Left lung (tissue), 10 donors: ENCODE data around the gene TACC2. TPM values are rescaled to one million over a fixed set of nuclear protein-coding genes. Genes with fewer than 3 reads are reported as not detected.

ENCODE experiments used
- ATAC-seq: fragments of 200-7000 bp; cut with Tn5 transposase; one replicate; pipeline ENCODE4 v1.9.1; 2020; ENCODE audit warnings: moderate library complexity
- DNase-seq, 4 donors: peaks; one replicate each; pipeline ENCODE4 v3.0.0-alpha.2; 2013 to 2020
- H3K27ac ChIP-seq, 2 donors: fragments of 200-600 bp; sonication (generic) in 1 of 2; one replicate each; pipeline versions ENCODE4 v1.5.0 to v1.8.0; 2020 to 2021
- H3K27me3 ChIP-seq, 2 donors: fragments of 200-600 bp; sonication (generic) in 1 of 2; one replicate each; pipeline versions ENCODE4 v1.5.0 to v1.8.0; 2020 to 2021
- H3K36me3 ChIP-seq, 2 donors: fragments of 200-600 bp; sonication (generic) in 1 of 2; one replicate each; pipeline versions ENCODE4 v1.5.0 to v1.8.0; 2020 to 2021
- H3K4me1 ChIP-seq, 2 donors: fragments of 200-600 bp; one replicate each; pipeline ENCODE4 v1.8.0; 2021
- H3K4me3 ChIP-seq, 2 donors: fragments of 200-600 bp; sonication (generic) in 1 of 2; one replicate each; pipeline versions ENCODE4 v1.5.0 to v1.8.0; 2020 to 2021; ENCODE audit warnings: mild to moderate bottlenecking in 1 of 2
- H3K9me3 ChIP-seq, 2 donors: fragments of 200-600 bp; sonication (generic) in 1 of 2; one replicate each; pipeline versions ENCODE4 v1.5.0 to v1.8.0; 2020 to 2021
- intact Hi-C, 2 donors: fragments of 100-400 bp; cut with DNase I; formaldehyde crosslinking; loops; one replicate each; pipeline versions ENCODE4 v1.11.2 to v1.14.2; 2022
- polyA plus RNA-seq, 6 donors: library from polyadenylated mRNA; unstranded; fragments of 120-200 nt; gene quantifications; one replicate each; pipeline ENCODE4 v1.2.1, GENCODE V29; 2013; ENCODE audit not compliant: insufficient read length in 6 of 6
- total RNA-seq, 2 donors: library from RNA; stranded (reverse); fragmentation: NEBNext Ultra II Directional; extraction: Animal tissue kit (Norgen Biotek cat#: 25700); gene quantifications; one replicate each; pipeline ENCODE4 v1.2.1, GENCODE V29; 2021
- TF ChIP-seq, protein P1 (sequence below), 2 donors: fragments of 200-600 bp; sonication (generic) in 1 of 2; IDR thresholded peaks; one replicate each; pipeline versions ENCODE4 v1.5.0 to v1.8.0; 2021; ENCODE audit warnings: antibody characterized with exemption in 2 of 2
- donor health status: DM: no; HTN: yes; CAD: no.
- donor health status: DM: no; HTN: no; CAD: no.

TACC2 gene
- total and polyA plus RNA-seq, 8 donors, result 21.0 to 193 (median 23.9) TPM

DNA sequence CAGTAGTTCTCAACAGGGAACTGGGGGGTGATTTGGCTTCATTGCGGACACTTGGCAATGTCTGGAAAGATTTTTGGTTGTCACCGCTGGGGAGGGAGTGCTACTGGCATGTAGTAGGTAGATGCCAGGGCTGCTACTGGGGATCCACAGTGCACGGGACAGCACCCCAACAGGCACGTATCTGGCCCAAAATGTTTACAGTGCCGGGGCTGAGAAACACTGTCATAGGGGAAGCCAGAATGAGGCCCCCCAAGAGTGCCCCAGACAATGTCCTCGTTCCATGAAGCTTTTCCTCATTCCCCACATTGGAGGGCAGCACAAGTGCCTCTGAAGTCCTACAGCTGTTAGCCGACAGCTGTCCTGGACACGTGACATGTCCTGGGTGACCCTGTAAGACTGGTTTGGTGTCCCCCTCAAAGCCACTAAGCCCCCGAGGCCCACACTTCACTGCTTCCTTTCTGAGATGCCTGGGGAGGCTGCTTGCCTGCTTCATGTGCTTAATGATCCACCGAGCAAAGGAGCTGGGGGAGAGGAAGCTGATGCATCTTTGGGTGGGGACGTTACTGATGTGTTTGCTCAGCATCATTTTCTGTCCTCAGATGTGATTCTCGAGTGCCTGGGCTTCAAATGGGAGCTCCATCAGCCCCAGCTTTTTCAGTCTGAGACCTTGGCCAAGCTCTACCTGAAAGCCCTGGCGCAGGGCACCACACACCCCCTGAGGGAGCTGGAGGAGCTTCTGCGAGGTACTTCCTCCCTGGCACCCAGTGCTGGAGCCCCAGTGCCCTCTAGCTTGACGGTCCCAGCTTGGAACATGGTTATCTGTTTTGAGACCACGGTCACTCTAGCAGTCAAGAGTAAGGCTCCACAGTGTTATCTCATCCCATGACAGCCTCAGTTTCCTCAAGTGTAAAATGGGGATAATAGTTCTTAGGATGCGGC lies 296.8 kb downstream of the TACC2 start:
- DNase-seq (peak in 2 of 4 donors; percentile 9 to 27), ATAC-seq (no peak)
- no peaks in the 10 kb centered on the region for H3K9me3 ChIP-seq
- TF ChIP-seq, protein P1, sequence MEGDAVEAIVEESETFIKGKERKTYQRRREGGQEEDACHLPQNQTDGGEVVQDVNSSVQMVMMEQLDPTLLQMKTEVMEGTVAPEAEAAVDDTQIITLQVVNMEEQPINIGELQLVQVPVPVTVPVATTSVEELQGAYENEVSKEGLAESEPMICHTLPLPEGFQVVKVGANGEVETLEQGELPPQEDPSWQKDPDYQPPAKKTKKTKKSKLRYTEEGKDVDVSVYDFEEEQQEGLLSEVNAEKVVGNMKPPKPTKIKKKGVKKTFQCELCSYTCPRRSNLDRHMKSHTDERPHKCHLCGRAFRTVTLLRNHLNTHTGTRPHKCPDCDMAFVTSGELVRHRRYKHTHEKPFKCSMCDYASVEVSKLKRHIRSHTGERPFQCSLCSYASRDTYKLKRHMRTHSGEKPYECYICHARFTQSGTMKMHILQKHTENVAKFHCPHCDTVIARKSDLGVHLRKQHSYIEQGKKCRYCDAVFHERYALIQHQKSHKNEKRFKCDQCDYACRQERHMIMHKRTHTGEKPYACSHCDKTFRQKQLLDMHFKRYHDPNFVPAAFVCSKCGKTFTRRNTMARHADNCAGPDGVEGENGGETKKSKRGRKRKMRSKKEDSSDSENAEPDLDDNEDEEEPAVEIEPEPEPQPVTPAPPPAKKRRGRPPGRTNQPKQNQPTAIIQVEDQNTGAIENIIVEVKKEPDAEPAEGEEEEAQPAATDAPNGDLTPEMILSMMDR (IDR thresholded peaks at IDR 0.05), result no peak
- no peaks in the 10 kb centered on the region for H3K27me3 ChIP-seq
- no peaks in the 10 kb centered on the region for H3K36me3 ChIP-seq
- intact Hi-C loops, result no loop called here
- no peak overlapping the region for H3K4me3 ChIP-seq
- no peak overlapping the region for H3K27ac ChIP-seq
- H3K4me1 ChIP-seq, result peaks cover 0 to 3% of the 10 kb centered on the region in 2 donors

DNA sequence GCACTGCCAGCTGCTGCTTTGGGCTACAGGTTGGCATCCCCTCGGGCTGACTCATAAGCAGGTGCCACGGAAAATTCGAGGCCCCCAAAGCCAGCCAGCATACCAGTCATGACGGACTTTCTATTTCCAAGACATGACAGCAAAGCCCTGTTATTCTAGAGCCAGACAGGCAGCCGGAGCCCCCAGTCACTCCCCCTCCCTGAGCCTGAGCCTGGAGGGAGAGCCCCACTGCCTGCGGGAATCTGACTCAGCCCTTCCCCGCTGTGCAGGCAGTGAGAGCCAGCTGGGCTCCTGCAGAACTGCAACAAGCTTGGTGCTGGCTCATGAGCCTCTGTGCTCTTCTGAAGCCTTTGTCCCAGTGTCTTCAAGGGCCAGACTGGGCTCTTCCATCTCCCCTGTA lies 297.9 kb downstream of the TACC2 start:
- no peaks in the 10 kb centered on the region for H3K27me3 ChIP-seq
- peaks cover 0 to 3% of the 10 kb centered on the region in 2 donors for H3K4me1 ChIP-seq
- intact Hi-C loops, result no loop called here
- H3K36me3 ChIP-seq, result no peaks in the 10 kb centered on the region
- H3K27ac ChIP-seq, result no peak overlapping the region
- no peaks in the 10 kb centered on the region for H3K9me3 ChIP-seq
- no peak overlapping the region for H3K4me3 ChIP-seq
- DNase-seq (peak in 1 of 4 donors; percentile 33), ATAC-seq (peak; percentile 70)
- TF ChIP-seq, protein P1 (IDR thresholded peaks at IDR 0.05), result no peak

DNA sequence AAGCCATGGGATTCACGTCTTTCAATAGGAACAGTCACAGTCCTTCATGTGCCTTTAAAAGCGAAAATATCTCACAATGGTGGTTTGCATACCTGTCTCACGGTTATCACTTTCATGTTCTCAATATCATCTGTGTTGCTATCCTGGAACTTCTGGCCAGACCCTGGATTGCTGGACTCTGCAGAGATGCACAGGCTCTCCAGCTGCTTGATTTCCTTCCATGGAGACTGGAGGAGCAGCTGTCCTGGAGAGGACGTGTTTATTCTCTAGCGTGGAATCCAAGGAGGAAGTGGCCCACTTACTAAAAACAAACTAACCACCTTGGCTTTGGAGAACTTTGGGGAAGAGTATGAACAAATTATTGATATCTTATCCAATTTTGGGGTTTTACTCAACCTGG lies 298.6 kb downstream of the TACC2 start:
- no peaks in the 10 kb centered on the region for H3K36me3 ChIP-seq
- no peaks in the 10 kb centered on the region for H3K27me3 ChIP-seq
- H3K27ac ChIP-seq, result no peak overlapping the region
- DNase-seq (peak in 1 of 4 donors; percentile 12), ATAC-seq (no peak)
- intact Hi-C loops, result no loop called here
- peaks cover 0 to 3% of the 10 kb centered on the region in 2 donors for H3K4me1 ChIP-seq
- TF ChIP-seq, protein P1 (IDR thresholded peaks at IDR 0.05), result no peak
- no peak overlapping the region for H3K4me3 ChIP-seq
- H3K9me3 ChIP-seq, result no peaks in the 10 kb centered on the region

DNA sequence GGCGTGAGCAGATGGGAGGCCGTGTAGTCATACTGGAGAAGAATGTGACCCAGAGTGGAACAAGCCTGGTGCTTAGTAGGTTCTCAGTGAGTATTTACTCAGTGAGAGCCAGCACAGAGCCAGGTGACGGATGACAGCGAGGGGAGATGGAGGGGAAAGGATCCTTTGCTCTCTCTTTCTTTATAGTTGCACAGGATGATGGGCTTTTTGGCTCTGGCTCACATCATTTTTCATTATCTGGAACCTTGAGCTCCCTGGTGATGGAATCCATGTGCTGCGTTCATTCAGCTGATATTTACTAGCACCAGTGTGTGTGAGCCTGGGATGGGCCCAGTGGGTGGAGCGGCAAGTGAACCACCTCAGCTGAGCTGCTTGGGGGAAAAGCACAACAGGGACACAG lies 299.3 kb downstream of the TACC2 start:
- TF ChIP-seq, protein P1 (IDR thresholded peaks at IDR 0.05), result no peak
- intact Hi-C loops, result no loop called here
- ATAC-seq (no peak), DNase-seq (no peak)
- Histone ChIP-seq H3K27ac (no peak overlapping the region), H3K4me3 (no peak overlapping the region), H3K9me3 (no peaks in the 10 kb centered on the region), H3K27me3 (no peaks in the 10 kb centered on the region), H3K4me1 (peaks cover 0 to 3% of the 10 kb centered on the region in 2 donors), H3K36me3 (no peaks in the 10 kb centered on the region)

DNA sequence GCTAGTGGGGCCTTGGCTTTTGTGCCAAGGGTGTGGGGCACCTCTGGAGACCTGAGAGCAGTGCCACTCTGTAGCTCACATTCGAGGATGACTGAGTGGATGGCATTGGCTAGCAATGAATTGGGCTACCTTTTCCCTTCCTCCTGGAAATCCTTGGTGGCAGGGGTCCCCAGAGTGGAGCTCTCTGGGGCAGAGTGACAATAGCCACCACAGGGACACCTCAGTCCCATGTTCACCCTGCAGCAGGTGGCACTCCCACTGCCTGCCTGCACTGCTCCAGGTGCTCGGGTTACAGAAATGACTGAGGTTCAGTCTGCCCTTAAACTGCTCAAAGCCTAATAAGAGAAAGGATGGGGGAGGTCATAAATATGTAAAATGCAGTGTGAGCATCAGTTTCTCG lies 300.0 kb downstream of the TACC2 start:
- ATAC-seq (no peak), DNase-seq (peak in 1 of 4 donors; percentile 20)
- intact Hi-C loops, result no loop called here
- TF ChIP-seq, protein P1 (IDR thresholded peaks at IDR 0.05), result no peak
- Histone ChIP-seq H3K27me3 (no peaks in the 10 kb centered on the region), H3K4me3 (no peak overlapping the region), H3K27ac (no peak overlapping the region), H3K36me3 (no peaks in the 10 kb centered on the region), H3K9me3 (no peaks in the 10 kb centered on the region), H3K4me1 (peaks cover 0 to 3% of the 10 kb centered on the region in 2 donors)
